ENCODE measurements around the gene RAB1A. TPM values are rescaled to one million over a fixed set of nuclear protein-coding genes. Genes with fewer than 3 reads are reported as not detected.

RAB1A gene
- total and polyA plus RNA-seq, 2 of the 13 experiments (the other 11 are each of a cell fraction or from before 2014, with no cell fraction given): 206 to 226 TPM

DNA sequence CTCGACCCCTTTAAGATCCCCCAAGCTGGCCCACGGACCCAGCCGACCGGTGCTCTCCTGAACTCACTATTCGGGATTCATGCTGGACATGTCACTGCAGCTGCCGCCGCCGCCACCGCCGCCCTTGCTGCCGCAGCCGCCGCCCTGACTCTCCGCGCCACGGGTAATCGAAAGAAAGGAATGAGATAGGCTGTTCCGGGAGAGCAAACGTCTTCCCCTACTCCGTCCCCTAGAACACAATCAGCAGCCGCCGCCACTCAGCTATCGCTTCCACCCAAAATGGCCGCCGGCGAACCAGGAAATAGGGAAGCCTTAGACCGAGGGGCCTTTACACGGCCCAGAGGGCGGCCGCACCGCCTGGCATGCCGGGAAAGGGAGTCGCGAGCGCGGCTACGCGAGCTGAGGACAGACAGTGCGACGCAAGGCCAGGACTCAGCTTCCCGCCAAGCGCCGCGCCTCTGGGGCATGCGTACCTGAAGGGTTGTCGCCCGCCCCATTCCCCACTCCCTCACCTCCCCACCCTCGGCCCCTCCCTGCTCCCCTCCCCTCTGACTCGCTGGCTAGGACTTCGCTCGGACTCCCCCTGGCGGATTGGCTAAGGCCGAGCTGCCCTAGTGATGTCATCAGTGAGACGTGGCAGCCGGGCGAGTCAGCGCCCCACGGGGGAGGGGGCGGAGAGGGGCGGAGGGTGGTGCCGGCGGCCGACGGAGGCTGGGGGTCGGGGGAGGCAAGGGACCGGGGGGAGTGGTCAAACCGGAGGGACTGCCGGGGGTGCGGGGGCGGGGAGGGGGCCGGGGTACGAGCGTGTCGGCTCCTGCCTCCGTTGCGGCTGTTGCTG, at the start of gene RAB1A (continued):
- TF ChIP-seq, protein P1, sequence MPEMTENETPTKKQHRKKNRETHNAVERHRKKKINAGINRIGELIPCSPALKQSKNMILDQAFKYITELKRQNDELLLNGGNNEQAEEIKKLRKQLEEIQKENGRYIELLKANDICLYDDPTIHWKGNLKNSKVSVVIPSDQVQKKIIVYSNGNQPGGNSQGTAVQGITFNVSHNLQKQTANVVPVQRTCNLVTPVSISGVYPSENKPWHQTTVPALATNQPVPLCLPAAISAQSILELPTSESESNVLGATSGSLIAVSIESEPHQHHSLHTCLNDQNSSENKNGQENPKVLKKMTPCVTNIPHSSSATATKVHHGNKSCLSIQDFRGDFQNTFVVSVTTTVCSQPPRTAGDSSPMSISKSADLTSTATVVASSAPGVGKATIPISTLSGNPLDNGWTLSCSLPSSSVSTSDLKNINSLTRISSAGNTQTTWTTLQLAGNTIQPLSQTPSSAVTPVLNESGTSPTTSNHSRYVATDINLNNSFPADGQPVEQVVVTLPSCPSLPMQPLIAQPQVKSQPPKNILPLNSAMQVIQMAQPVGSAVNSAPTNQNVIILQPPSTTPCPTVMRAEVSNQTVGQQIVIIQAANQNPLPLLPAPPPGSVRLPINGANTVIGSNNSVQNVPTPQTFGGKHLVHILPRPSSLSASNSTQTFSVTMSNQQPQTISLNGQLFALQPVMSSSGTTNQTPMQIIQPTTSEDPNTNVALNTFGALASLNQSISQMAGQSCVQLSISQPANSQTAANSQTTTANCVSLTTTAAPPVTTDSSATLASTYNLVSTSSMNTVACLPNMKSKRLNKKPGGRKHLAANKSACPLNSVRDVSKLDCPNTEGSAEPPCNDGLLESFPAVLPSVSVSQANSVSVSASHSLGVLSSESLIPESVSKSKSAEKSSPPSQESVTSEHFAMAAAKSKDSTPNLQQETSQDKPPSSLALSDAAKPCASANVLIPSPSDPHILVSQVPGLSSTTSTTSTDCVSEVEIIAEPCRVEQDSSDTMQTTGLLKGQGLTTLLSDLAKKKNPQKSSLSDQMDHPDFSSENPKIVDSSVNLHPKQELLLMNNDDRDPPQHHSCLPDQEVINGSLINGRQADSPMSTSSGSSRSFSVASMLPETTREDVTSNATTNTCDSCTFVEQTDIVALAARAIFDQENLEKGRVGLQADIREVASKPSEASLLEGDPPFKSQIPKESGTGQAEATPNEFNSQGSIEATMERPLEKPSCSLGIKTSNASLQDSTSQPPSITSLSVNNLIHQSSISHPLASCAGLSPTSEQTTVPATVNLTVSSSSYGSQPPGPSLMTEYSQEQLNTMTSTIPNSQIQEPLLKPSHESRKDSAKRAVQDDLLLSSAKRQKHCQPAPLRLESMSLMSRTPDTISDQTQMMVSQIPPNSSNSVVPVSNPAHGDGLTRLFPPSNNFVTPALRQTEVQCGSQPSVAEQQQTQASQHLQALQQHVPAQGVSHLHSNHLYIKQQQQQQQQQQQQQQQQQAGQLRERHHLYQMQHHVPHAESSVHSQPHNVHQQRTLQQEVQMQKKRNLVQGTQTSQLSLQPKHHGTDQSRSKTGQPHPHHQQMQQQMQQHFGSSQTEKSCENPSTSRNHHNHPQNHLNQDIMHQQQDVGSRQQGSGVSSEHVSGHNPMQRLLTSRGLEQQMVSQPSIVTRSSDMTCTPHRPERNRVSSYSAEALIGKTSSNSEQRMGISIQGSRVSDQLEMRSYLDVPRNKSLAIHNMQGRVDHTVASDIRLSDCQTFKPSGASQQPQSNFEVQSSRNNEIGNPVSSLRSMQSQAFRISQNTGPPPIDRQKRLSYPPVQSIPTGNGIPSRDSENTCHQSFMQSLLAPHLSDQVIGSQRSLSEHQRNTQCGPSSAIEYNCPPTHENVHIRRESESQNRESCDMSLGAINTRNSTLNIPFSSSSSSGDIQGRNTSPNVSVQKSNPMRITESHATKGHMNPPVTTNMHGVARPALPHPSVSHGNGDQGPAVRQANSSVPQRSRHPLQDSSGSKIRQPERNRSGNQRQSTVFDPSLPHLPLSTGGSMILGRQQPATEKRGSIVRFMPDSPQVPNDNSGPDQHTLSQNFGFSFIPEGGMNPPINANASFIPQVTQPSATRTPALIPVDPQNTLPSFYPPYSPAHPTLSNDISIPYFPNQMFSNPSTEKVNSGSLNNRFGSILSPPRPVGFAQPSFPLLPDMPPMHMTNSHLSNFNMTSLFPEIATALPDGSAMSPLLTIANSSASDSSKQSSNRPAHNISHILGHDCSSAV (CRISPR knock-in tag; IDR thresholded peaks at IDR 0.05; ENCODE audit: borderline replicate concordance): no peak
- TF ChIP-seq ZNF432 (CRISPR knock-in tag; IDR thresholded peaks at IDR 0.05; ENCODE audit: borderline replicate concordance) (no peak), RFXAP (CRISPR knock-in tag; IDR thresholded peaks at IDR 0.05; ENCODE audit: borderline replicate concordance) (0 out of 2 replicates have a peak, but pooled peaks have one; percentile 3), GABPA (IDR thresholded peaks at IDR 0.05; ENCODE audit: low read depth, low read length) (peak; percentile 23; the same call in 1 of the 2 replicates), GABPA (CRISPR knock-in tag; IDR thresholded peaks at IDR 0.05; ENCODE audit: low read depth) (peak; percentile 78), ZBTB1 (CRISPR knock-in tag; IDR thresholded peaks at IDR 0.05; ENCODE audit: borderline replicate concordance) (no peak), NFE2L2 (IDR thresholded peaks at IDR 0.05; ENCODE audit: low read length) (no peak), NCOA2 (CRISPR knock-in tag; IDR thresholded peaks at IDR 0.05) (peak; percentile 34; the same call in 1 of the 2 replicates), CCDC6 (CRISPR knock-in tag; IDR thresholded peaks at IDR 0.05) (peak; percentile 59; the same call in 1 of the 2 replicates), ZNF430 (CRISPR knock-in tag; IDR thresholded peaks at IDR 0.05) (no peak; the same call in 1 of the 2 replicates), EP300 (IDR thresholded peaks at IDR 0.05; ENCODE audit: low read depth in 2 of 2, low read length in 2 of 2) (no peak), EP300 (CRISPR knock-in tag; IDR thresholded peaks at IDR 0.05; ENCODE audit: borderline replicate concordance) (no peak)
- TF ChIP-seq, protein P2, sequence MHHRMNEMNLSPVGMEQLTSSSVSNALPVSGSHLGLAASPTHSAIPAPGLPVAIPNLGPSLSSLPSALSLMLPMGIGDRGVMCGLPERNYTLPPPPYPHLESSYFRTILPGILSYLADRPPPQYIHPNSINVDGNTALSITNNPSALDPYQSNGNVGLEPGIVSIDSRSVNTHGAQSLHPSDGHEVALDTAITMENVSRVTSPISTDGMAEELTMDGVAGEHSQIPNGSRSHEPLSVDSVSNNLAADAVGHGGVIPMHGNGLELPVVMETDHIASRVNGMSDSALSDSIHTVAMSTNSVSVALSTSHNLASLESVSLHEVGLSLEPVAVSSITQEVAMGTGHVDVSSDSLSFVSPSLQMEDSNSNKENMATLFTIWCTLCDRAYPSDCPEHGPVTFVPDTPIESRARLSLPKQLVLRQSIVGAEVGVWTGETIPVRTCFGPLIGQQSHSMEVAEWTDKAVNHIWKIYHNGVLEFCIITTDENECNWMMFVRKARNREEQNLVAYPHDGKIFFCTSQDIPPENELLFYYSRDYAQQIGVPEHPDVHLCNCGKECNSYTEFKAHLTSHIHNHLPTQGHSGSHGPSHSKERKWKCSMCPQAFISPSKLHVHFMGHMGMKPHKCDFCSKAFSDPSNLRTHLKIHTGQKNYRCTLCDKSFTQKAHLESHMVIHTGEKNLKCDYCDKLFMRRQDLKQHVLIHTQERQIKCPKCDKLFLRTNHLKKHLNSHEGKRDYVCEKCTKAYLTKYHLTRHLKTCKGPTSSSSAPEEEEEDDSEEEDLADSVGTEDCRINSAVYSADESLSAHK (CRISPR knock-in tag; IDR thresholded peaks at IDR 0.05; ENCODE audit: borderline replicate concordance): 0 out of 2 replicates have a peak, but pooled peaks have one; percentile 68
- TF ChIP-seq, protein P3, sequence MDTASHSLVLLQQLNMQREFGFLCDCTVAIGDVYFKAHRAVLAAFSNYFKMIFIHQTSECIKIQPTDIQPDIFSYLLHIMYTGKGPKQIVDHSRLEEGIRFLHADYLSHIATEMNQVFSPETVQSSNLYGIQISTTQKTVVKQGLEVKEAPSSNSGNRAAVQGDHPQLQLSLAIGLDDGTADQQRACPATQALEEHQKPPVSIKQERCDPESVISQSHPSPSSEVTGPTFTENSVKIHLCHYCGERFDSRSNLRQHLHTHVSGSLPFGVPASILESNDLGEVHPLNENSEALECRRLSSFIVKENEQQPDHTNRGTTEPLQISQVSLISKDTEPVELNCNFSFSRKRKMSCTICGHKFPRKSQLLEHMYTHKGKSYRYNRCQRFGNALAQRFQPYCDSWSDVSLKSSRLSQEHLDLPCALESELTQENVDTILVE (CRISPR knock-in tag; IDR thresholded peaks at IDR 0.05): peak; percentile 86; the same call in 1 of the 2 replicates
- TF ChIP-seq, protein P4, sequence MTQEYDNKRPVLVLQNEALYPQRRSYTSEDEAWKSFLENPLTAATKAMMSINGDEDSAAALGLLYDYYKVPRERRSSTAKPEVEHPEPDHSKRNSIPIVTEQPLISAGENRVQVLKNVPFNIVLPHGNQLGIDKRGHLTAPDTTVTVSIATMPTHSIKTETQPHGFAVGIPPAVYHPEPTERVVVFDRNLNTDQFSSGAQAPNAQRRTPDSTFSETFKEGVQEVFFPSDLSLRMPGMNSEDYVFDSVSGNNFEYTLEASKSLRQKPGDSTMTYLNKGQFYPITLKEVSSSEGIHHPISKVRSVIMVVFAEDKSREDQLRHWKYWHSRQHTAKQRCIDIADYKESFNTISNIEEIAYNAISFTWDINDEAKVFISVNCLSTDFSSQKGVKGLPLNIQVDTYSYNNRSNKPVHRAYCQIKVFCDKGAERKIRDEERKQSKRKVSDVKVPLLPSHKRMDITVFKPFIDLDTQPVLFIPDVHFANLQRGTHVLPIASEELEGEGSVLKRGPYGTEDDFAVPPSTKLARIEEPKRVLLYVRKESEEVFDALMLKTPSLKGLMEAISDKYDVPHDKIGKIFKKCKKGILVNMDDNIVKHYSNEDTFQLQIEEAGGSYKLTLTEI (CRISPR knock-in tag; conservative IDR thresholded peaks at IDR 0.05): no peak
